ENCODE results near the gene STIP1. TPM values are rescaled to one million over a fixed set of nuclear protein-coding genes. Genes with fewer than 3 reads are reported as not detected.

STIP1 gene
- total and polyA plus RNA-seq, 9 of the 15 experiments (the other 6 are each of a cell fraction or from before 2014, with no cell fraction given) = 58.1 to 465 (median 346) TPM

DNA sequence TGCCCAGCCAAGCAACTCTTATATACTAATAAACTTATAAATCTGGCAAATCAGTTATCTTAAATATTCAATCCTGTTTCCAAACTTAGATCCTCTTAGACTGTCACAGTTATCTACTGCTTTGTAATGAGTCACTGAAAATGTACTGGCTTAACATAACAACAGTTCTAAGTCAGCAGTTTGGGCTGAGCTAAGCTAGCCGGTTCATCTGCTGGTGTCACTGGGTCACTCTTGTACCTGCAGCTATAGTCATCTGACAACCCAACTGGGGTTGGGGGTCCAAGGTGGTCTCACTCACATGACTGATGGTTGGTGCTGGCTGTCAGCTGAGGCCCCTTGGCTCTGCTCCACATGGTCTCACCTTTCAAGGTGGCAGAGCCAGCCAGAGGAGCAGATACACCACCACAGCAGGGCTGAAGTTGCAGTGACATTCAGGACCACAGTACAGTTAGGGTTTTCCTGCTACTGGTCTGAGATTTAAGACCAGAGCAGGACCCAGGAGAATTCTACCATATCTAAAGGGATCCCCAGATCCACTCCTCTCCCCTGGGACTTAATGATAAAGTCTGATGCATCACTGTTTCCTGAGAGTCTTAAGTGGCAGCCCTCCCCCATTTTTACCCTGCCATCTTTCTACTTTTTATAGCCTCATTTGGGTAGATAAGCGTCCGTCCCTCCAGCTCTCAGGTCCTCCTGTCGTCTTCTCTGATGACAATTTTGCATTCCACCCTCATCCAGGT lies 12.2 kb upstream of the STIP1 start (continued):
- no peak for TF ChIP-seq MCM7 (IDR thresholded peaks at IDR 0.05)
- no peak for TF ChIP-seq ZNF212 (CRISPR knock-in tag; IDR thresholded peaks at IDR 0.05)
- no peak for TF ChIP-seq SP2 (IDR thresholded peaks at IDR 0.05; ENCODE audit: extremely low read depth, low read depth, low read length, poor library complexity, severe bottlenecking)
- TF ChIP-seq TRIM24 (IDR thresholded peaks at IDR 0.05) = no peak
- no peak for TF ChIP-seq DDX20 (tag; IDR thresholded peaks at IDR 0.05; ENCODE audit: low read depth)
- TF ChIP-seq ZNF24 (IDR thresholded peaks at IDR 0.05) = no peak
- no peak for TF ChIP-seq ADNP (tag; IDR thresholded peaks at IDR 0.05)
- TF ChIP-seq, protein P1, sequence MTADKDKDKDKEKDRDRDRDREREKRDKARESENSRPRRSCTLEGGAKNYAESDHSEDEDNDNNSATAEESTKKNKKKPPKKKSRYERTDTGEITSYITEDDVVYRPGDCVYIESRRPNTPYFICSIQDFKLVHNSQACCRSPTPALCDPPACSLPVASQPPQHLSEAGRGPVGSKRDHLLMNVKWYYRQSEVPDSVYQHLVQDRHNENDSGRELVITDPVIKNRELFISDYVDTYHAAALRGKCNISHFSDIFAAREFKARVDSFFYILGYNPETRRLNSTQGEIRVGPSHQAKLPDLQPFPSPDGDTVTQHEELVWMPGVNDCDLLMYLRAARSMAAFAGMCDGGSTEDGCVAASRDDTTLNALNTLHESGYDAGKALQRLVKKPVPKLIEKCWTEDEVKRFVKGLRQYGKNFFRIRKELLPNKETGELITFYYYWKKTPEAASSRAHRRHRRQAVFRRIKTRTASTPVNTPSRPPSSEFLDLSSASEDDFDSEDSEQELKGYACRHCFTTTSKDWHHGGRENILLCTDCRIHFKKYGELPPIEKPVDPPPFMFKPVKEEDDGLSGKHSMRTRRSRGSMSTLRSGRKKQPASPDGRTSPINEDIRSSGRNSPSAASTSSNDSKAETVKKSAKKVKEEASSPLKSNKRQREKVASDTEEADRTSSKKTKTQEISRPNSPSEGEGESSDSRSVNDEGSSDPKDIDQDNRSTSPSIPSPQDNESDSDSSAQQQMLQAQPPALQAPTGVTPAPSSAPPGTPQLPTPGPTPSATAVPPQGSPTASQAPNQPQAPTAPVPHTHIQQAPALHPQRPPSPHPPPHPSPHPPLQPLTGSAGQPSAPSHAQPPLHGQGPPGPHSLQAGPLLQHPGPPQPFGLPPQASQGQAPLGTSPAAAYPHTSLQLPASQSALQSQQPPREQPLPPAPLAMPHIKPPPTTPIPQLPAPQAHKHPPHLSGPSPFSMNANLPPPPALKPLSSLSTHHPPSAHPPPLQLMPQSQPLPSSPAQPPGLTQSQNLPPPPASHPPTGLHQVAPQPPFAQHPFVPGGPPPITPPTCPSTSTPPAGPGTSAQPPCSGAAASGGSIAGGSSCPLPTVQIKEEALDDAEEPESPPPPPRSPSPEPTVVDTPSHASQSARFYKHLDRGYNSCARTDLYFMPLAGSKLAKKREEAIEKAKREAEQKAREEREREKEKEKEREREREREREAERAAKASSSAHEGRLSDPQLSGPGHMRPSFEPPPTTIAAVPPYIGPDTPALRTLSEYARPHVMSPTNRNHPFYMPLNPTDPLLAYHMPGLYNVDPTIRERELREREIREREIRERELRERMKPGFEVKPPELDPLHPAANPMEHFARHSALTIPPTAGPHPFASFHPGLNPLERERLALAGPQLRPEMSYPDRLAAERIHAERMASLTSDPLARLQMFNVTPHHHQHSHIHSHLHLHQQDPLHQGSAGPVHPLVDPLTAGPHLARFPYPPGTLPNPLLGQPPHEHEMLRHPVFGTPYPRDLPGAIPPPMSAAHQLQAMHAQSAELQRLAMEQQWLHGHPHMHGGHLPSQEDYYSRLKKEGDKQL (CRISPR knock-in tag; IDR thresholded peaks at IDR 0.05; ENCODE audit: borderline replicate concordance) = no peak
- TF ChIP-seq RBM34 (IDR thresholded peaks at IDR 0.05; ENCODE audit: borderline replicate concordance, insufficient read depth, low read length) = no peak
- no peak for TF ChIP-seq SP1 (CRISPR knock-in tag; IDR thresholded peaks at IDR 0.05)
- no peak for TF ChIP-seq RBM39 (optimal IDR thresholded peaks at IDR 0.05; ENCODE audit: low read depth, low read length)
- TF ChIP-seq NCOR1 (IDR thresholded peaks at IDR 0.05) = no peak
- TF ChIP-seq CHD1 (IDR thresholded peaks at IDR 0.05; ENCODE audit: low read length) = no peak
- no peak for TF ChIP-seq NCOA4 (IDR thresholded peaks at IDR 0.05; ENCODE audit: partially characterized antibody)
- TF ChIP-seq SLC30A9 (CRISPR knock-in tag; IDR thresholded peaks at IDR 0.05) = no peak
- no peak for TF ChIP-seq ZBTB49 (CRISPR knock-in tag; IDR thresholded peaks at IDR 0.05; ENCODE audit: borderline replicate concordance)
- no peak for TF ChIP-seq BRD4 (IDR thresholded peaks at IDR 0.05)
- TF ChIP-seq ZNF282 (CRISPR knock-in tag; IDR thresholded peaks at IDR 0.05) = no peak
- no peak for TF ChIP-seq ATF2 (CRISPR knock-in tag; IDR thresholded peaks at IDR 0.05)
